GM19025 (cell line): ENCODE results near the gene TULP1.

Experiments used
- ATAC-seq: cut with Tn5 transposase; IDR thresholded peaks from one replicate; pipeline ENCODE4 v1.9.1; 2021; ENCODE audit warnings: mild to moderate bottlenecking, low read depth, moderate library complexity; ENCODE audit not compliant: unreplicated experiment

The TULP1 gene

DNA sequence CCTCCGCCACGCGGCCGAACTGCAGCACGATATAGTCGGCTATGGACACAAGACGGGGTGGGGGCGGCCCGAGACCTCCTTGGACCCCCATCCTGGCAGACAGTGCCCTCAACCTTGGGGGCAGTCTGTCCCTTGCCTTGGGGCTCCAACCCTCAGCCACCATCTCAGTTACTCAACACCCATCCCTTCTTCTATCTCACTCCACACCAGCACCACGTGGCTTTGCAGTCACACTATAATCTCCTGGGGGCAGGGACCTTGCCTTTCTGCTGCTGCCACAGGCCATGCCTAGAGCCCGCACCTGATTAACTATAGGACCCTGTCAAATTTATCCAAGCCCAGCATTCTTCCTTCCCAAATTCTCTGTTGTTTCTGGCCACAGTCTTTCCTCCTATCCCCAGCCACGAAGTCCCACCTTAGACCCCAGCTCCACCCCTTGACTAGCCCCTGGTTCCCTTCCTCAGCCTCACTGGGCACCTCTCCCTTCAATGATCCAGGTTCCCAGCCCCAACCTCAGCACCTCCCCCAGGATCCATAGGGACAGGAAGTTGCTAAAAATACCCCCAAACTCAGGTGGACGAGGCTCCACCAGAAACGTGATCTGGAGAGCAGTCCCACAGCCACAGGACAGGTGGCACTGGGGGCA lies 14.2 kb downstream of the TULP1 start:
- no peak for ATAC-seq

DNA sequence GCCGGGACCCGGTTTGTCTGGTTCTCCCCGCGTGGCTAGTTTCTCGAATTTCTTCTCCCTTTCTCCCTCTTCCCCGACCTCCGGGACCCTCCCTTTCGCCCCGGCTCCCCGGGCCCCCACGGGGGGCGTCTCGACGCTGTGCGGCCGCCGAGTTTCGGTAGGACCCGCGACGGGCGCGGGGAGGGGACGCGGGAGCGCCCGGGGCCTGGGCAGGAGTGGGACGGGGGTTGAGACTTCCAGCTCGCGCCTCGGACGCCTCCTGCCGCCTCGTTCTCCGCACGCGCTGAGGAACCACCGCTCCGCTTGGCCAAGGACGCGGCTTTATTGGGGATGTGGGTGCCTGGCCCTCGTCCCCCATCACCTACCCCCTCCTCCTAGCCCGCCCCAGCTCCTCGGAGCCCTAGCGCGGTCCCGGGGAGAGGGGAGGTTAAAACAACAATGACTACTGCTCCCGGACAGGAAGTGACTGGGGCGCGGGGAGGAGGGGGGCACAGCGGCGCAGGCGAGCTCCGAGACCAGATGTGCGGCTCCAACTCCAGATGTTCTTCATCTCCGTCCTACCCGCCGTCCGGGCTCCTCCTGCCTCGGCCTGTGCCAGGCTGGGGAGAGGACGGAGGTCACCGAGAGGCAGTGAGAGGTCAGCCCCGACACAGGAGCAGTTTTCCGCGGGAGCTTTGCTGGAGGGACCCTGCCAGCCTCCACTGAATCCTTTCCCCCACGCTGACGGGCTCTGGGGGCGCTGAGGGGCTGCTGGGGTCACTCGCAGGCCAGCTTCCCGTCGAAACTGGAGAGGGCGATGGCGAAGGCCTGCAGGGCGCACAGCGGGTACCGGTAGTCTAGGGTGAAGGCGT lies 14.9 kb downstream of the TULP1 start:
- no peak for ATAC-seq

DNA sequence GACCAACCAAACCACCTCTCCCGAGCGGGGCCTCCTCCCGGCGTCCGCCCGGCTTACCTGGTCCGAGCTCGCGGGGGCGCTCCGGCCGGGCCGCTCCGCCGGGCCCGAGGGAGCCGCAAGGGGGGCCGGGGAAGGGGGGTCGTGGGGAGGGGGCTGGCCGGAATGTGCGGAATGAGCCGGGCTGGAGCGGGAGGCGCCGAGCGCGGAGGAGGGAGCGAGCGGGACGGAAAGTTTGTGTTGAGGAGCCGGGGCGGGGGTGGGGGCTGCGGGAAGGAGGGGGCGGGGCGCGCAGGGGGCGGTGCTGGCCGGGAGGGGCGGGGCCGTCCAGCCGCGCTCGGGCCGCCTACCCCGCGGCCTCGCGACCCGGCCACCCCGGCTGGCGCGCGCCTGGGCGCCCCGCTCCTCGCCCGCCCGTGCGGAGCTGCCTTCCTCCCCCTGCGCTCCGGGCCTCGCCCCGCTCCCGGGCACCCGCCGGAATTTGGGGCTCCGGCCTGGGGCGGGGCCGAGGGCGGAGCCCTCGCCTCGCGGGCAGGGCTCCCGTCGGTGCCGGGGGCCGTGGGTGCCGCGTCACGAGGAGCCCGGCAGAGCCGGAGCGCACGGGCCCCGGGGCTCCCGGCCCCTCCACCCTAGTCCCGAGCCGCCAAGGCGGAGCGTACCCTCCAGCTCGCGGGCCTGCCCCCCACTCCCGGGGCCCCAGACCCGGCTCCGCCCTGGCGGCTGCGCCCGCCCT lies 15.7 kb downstream of the TULP1 start, which contains the start of gene TEAD3:
Gene TEAD3, minus strand, starts transcription at position 239 of the 730 bp plus-strand sequence.
- ATAC-seq: peak; percentile 53

DNA sequence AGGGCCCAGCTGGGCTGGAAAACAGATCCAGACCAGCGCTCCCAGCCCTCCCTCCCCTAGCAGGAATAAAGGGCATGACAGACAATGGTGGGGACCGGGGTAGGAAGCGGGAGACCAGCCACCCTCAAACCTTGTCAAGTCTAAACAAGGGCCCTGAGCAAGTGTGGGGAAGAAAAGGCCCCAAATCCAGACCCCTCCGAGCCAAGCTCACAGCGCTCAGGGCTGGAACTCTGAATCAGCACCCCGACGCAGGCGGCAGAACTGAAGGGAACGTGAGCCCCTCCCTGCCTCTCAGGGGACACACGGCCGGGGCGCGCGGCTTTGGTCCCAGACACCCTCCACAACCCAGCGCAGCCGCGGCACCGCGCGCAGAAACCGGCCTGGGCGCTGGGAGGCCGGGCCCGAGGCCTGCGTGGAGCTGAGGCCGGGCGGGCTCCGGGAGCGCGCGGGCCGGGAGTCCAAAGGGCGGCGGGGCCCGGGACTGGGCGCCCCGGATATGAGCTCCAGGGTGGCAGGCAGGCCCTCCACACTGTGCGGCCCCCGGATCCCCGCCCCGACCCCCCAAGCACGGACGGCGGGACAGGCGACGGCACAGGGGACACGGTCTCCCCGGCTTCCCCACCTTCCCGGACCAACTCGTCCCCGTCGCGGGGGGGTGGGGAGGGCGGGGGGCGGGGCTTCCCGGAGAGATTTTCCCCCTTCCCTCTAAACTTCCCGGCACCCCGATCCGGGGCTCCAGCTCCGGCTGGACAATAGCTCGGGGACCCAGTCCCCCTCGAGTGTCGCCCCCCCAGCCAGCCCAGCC lies 16.5 kb downstream of the TULP1 start:
- no peak for ATAC-seq

DNA sequence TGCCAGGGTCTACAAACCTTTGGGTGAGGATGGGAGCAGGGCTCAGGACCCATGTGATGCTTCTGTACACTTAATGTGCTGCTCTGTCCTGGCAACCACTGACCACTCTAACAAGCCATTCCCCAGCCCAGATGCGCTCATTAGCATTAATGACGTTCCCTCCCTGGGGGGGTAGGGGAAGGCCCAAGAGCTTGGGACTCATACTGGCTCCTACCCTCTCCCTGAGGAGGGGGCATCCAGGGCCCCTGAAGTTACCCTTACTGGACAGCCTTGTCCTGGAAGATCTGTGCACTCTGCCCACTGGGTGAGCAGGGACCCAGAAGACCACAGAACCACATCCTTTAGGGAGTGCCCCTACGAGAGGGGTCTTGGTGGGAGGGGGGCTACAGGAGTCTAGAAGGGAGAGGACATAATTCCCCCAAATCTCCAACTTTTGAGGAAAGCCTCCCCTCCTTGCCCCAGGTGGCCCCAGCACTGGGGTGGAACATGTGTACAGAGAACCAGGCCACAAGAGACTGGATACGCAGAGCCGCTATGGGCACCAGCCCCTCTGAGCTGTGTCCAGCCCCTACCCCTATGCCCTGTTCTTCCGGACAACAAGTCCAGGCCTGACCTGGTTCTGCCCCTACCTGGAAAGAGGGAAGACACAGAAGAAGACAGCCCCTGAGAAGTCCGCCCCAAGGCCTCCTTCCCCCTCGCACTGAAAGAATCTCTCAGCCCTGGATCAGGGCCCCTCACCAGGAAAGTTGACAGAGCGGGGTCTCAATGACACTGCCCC lies 17.2 kb downstream of the TULP1 start:
- no peak for ATAC-seq

DNA sequence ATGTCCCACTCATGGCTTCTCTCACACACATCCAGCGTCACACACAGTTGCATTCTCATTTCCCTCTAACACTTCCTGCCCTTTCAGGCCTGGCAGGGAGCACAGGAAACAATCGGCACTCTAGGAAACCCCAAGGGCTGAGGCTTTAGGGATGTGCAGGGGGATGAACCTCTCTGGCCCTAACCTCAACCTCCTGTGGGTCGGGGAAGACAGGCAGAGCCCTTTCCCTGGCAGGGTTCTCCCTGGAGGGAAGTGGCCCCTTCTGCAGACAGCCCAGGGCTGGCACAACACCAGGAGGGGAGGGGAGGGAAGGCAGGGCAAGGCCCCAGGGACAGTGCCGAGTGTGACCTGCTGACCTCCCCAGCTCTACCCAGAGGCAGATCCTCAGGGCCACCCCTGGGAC lies 18.5 kb downstream of the TULP1 start:
- ATAC-seq: no peak

DNA sequence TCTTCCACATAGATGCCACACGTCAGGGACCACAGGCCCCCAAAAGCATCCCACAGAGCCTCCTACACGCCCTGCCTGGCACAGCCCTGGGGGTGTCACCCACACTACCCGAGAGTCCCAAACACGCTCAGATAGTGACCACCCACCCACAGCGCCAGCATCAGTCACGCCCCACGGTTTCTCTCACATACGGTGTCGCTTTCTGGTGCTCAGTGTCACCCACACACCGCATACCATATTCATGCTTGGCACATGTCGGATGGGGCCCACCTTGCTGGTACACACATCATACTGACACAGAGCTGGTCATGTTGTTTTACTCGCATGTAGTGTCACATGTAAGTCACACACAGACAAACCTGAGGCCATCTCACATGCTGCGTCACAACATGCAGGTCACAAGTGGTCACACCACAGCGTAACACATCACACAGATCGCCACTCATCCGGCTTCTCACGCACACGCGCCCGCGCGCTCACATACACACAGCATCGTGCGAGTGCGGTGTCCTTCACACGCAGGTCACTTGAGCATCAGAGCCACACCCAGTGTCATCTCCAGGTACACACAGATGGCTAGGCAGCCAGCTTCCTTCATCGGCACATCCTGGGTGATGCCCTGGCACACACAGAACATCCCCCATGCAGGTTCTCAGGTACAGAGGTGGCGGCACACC lies 19.3 kb downstream of the TULP1 start:
- ATAC-seq: no peak

DNA sequence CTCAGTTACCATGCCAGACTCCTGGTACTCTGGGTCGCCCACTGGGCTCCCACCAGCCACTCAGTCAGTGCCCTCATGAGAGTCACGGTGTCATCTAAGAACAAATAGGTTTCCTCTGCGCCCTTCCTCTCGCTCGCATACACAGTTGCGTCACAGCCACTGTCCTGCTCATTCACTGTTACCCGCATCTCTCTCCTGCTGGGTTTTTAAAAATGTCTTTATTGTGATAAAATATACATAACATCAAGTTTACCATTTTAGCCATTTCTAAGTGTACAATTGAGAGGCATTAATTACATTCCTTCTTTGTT lies 19.8 kb downstream of the TULP1 start:
- ATAC-seq: no peak

DNA sequence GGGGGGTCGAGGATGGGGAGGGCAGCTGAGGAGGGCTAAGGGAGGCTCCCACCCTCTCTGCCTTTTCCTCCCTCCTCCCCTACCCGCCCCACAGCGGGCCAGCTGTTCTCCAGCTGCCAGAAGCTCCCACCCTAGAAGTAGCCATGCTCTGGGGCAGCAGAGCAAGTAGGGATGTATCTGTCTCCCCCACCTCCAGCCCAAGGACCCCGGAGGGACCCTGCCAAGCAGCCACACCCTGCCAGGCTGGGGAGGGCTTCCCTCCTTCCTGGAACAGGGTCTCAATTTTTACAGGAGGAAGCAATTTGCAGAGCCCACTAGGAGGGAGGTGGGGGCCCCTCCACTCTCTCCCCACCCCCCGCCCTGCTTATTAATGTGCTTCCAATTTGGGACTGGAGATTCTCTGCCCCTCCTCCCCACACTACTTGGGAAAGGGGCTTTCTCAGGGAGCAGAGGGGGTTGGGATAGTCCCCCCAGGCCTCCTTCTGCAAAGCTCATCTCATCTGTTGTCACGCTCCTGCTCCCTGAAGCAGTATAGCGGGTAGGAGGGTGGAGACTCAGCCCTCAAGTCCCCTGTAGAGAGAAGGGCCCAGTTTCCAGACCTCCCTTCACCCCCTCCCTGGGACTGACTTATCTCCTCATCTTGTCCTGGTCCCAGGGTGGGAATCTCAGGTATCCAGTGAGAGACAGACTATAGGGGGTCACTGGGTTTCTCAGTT lies 20.3 kb downstream of the TULP1 start:
- no peak for ATAC-seq

DNA sequence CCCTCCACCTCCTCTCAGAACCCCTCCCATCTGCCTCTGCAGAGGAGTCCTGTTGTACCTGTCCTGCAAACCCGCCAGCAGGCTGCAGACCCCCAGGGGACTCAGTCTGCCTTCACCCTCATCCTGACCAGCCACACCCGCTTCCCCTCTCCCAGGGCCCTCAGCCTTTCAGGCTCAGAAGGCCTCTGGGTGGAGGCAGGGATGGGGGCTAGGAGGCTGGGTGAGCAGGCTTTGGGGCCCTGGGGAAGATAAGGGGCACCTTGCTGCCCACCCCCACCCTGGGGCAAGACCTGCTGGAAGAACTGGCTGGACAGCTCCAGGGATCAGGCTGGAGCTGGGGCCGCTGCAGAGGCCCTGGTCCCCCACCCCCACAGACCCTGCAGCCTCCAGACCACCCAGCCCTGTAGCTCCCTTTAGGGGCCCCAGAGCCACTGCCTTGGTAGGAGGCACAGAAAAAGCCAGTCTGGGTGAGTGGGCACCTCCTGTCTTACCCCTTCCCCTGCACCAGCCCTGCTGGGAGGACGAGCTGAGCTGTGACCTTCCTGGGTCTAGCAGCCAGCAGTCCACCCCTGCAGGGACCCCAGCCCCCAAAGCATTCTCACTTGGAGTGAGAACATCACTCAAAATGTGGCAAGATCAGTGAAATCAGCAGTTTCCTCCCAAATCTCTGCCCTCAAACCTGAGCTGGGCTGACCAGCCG lies 21.0 kb downstream of the TULP1 start:
- no peak for ATAC-seq

DNA sequence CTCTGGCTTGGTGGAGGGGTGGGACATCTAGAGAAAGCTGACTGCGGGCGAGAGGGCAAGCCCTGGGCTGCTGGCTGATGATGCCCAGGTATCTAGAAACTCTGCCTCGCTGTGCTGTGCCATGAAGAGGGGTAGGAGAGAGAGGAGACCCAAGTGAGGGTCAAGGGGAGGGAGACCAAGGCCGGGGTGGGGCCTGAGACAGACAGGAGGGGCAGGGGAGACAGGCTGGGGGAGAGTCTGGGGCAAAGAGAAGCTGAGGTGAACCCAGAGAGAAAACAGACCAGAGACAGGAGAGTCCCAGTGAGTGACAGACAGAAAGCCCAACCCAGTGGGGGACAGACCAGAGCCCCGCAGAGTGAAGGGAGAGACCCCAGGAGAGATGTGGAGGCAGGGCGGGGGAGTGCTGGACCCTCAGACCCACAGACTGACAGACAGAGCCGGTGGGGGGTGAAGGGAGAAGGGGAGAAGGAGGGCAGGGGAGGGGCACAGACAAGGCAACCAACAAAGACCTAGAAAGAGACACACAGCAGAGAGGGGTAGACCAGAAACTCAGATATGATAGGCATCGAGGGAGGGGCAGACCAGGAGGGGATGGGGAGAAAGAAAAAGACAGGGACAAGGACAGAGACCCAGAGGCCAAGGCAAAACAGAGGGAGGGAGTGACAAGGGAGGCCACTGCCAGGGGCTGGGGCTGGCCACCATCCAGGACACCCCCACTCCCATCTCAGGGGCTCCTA lies 21.7 kb downstream of the TULP1 start:
- ATAC-seq: no peak

DNA sequence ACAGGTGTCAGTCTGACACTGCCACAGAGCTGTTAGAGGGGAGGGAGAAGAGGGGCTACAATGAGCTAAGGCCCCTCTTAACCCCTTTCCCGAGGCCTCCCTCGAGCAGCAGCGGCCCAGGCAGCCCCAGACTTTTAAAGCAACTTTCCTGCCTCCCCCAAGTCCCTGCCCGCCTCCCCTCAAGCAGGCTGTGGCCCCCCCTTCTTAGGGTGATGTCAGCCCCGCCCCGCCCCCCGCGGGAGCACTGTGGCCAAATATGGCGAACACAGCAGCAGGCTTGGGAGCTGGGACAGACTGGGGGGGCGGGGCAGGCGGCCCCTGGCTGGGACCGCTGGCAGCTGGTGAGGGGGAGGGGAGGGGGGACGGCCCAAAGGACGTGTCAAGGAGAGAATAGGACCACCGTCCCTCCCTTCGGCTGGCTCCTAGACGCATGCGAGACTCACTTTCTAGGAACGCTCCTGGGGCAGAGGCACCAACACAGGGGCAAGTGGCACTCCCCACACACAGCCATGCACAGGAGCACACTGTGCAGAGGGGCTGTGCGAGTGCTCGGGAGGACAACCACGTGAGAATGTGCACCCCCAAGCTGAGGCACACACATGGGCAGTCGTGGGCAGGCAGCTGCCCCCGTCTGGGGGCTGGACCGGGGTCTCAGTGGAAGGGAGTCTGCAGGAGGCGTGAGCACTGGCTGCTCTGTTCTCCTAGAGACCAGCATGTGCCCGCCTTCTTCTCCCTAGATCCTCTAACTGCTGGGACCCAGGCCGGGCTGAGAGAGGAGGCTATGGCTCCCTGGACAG lies 22.5 kb downstream of the TULP1 start:
- no peak for ATAC-seq

DNA sequence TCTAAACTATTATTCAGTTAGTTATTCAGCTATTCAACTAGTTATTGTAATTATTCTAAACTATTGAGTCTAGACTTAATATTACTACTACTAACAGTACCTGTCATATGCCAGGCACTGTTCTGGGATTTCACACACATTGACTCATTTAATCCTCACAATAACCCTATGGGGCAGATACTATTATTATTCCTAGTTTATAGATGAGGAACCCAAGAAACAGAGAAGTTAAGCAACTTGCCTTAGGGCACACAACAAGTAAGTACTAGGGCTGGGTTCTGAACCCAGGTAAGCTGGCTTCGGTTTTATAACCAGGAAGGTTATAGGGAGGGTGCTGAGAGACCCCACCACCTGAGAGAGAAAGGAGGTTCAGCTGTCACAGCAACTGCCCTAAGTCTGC lies 23.6 kb downstream of the TULP1 start:
- no peak for ATAC-seq

DNA sequence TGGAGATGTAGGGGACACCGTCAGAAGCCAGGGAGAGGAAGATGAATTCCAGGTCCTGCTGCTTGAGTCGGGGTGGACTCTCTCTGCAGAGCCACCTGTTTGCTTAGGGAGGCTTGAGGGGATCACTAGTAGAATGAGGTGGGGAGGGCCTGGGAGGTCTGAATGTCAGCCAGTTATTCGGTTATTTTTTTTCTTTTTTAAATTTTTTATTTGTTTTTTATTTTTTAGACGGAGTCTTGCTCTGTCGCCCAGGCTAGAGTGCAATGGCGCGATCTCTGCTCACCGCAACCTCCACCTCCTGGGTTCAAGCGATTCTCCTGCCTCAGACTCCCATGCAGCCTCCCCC lies 24.2 kb downstream of the TULP1 start:
- ATAC-seq: no peak

DNA sequence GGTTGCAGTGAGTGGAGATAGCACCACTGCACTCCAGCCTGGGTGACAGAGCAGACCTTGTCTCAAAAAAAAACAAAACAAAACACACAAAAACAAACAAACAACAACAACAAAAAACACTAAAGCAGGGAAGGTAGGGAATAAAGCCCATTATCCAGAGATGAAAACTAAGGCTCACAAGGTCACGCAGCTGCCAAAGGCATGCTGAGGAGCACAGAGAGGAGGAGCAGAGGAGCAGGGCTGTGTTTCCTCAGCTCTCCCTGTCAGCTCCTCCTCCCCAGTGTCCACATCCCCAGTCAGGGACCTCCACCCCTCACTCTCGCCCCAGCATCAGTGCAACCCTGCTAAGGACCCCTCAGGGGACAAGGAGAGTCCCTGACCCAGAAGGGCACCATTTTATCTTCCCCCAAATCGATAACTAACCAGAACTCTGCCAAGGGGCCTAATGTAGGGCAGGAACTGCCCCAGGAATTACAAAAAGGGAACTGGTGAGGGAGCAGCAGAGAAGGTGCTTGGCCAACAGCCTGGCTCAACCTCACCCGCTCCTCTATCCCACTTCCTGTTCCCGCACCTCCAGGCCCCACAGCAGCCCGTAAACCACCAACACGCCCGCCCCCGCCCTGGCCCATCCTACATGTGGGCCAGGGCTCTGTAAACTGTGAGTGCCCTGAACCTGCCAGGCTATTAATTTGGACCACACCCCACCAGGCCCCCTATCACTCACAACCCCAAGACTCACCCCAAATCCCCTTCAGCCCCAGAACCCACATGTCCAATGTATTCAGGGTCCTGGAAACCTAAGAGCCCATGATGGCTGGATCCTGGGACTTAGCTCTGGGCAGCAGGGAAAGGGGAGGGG lies 24.8 kb downstream of the TULP1 start:
- ATAC-seq: no peak
